ENCODE data around the gene ZNF81.
"Not testable (repeated sequence)": the region's sequence is repeated elsewhere in the genome, so short reads cannot be mapped to it uniquely, and the experiment has no call there.

Gene ZNF81

DNA sequence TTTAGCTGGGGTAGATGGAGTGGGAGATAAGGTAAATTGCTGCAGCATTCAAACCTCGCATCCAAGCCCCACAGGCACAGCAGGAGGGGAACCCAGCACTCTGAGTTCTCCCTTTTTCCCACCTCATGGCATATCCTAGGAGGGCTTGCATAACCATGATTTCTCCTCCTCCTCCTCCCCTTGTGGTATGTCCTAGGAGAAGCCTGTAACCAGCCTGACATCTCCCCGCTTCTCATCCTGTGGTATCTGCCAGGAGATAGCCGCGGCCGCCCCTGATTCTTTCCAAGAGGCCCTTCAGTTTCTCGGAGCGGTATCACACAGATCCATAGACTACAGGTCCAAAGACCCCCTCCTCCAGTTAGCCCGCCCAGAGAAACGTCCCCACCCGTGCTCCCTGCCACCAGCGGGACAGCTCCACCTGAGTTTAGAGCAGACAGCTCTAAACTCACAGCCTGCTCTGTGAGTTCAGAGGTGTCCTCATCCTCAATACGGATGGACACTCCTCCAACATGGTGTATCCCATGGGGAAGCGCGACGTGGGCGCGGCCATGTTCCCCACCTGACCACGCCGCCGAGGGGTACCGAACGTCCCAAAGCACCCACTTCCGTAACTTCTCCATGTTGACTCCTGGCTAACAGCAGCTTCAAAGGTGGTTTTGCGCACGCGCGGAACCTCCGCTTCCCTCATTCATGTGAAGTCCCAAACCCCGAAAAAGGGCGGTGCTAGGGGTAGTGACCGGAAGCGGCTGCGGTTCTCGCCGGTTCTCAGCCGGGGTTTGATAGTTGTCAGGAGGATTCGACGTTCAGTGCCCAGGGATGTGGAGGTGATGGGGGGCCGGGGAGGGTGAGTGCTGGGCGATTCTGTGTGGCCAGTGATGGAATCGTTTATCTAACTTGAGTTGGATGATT, at the start of gene ZNF81:
Gene ZNF81 (plus strand): TSS at position 739 of the 909 bp plus-strand sequence. CDS start 9,366 bp downstream, outside the sequence.
- DNase-seq, result peak; percentile 96

DNA sequence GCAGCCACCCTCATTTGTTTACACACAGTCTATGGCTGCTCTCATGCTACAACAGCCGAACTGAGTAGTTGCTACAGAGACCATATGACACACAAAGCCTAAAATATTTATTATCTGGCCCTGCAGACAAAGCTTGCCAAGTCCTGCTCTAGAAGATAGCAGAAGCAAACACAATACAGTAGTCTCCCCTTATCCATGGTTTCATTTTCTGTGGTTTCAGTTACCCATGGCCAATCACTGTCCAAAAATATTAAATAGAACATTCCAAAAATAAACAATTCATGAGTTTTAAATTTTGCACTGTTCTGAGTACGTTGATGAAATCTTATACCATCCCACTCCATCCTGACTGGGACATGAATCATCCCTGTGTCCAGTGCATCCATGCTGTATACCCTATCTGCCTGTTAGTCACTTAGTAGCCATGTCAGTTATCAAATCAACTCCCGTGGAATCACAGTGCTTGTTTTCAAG, 40.2 kb upstream of the ZNF81 start:
- DNase-seq, result peak; percentile 81

DNA sequence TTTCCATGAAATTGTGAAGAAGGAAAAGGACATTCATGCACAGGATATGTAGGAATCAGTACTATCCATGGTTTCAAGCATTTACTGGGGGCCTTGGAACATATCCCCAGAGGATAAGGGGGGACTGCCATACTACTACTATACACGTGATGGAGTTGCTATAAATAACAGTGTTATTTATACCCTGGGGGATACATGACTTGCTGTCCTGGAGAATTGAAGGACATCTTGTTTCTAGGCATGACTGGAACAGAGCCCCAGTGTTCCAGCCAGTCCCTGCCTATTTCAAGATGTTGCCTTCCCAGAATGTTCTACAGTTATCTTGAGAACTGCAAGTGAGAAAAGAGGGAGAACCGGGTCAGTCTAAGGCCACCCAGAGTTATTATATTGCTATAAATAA, 39.6 kb upstream of the ZNF81 start:
- DNase-seq, result no peak

DNA sequence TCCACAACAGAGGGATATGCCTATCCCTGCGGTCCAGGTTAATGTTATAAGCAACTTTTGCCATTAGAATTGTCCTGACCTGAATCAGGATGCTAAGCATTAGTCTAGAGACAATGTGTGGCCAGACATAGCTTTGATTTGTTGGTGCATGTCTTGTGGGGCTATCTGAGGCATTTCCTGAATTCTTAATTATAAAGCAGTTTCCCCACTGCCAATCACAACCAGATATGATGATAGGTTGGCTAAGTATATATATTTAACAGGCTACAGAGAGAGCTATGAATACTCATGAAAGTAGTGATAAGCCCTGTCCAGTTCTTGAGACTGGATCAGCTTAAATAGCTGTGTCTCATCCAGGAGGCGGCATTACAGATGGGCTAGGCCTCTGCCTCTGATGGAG, 37.8 kb upstream of the ZNF81 start:
- no peak for DNase-seq

DNA sequence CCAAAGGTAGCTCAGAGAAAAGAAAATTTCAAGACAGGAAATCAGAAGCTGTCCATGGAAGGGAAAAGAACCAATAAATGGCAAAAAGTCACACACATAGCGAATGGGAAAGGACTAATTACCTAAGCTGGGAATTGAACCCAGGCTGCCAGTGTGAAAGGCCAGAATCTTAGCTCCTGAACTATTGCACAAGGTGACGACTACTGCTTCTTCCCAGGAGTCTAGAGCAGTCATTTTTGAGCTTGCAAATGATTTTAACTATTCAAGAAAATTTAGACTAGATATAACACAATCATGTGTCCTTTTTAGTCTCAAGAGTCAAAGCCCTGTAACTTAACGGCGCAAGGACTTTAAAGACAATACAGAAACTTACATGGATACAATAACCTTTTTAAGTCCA, 34.1 kb upstream of the ZNF81 start:
- no peak for DNase-seq

DNA sequence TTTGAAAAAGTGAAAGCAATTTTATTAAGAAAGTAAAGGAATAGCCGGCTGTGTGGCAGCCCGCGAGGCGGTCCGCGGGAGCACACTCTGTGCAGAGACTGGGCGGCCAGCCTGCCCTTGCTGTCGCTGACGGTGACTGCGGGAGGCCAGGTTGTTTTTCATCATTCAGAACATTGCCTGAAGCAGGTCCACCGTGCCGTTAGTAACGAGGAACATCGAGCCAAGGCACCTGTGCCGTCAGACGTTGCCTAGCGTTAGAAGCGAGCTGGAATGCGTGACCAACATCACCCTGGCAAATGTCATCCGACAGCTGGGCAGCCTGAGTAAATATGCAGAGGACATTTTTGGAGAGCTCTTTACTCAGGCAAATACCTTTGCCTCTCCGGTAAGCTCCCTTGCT, 33.6 kb upstream of the ZNF81 start:
- DNase-seq, result not testable (repeated sequence)

DNA sequence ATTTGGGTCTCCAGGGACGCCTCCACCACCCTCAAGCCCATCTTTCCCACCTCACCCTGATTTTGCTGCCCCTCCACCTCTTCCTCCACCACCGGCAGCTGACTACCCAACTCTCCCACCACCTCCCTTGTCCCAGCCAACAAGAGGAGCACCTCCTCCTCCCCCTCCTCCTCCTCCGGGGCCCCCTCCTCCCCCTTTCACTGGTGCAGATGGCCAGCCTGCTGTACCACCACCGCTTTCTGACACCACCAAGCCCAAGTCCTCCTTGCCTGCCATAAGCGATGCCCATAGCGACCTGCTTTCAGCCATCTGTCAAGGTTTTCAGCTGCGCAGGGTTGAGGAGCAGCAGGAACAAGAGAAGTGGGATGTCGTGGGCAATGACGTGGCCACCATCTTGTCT, 32.4 kb upstream of the ZNF81 start:
- DNase-seq, result no peak

DNA sequence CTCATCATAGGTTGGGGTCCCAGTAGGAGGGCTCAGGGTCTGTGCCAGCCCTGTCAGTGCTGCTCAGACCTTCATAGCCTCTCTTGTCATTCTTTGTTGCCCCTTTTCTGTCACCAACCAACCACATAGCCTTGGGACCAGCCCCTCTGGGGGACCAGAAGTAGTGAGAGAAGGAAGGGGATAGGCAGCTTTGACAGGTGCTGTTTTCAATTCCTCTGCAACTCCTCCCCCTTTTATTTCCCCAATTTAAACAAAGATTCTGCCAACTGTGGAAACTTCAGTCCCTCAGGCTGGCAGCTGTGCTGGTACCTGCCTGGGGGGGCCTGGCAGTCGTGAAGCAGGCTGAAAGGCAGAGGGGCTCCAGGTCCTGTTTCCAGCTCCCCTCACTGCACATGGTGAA, 30.9 kb upstream of the ZNF81 start:
- not testable (repeated sequence) for DNase-seq

DNA sequence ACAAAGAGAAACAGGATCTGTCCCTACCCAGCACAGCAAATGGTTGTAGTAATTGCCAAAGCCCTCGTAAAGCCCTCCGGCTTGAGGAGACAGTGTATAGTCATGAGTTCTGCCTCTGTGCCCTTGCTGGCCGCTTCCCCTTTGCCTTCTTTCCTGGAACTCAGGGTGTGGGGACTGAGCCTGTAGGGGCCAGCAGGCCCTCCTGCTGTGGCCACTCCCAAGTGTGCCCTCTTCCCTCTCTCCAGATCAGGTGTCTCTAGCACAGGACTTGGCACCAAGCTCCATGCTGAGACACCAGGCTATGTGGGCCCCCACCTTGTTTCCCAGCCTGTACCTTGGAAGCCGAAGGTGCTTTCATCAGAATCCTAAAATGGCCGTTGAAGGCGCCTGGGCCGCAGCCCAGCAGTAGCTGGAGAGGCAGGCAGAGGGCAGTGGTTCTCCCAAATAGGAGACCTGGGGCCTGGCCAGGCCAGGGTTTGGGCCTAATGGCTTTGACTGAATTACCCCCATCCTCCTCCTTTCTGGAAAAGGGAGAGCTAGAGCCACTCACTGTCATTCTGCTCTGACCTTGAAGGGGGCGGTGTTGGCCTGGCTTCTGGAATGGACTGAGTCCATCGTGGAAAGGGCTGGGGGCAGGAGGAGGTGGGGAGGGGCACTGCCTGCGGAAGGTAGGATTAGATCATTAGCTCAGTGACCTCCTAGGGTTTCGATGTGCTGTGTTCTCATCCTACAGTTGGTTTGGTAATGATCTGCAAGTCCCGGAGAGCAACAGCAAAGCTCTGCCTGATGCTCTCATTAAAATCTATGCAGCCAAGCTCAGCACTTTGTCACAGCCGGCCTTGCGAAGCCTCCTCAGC, 30.1 kb upstream of the ZNF81 start:
- DNase-seq, result not testable (repeated sequence)

DNA sequence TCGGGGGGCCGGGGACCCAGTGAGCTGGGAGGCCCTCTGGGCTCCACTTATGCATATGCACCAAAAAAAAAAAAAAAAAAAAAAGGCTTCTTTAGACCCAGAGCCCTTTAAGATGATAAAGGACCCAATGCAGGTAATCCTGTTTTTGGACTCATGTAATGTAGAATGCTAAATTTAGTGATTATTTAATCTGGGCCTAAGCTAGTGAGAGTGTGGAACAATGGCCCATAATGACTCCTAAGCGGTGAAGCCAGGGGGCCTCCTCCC, 29.5 kb upstream of the ZNF81 start:
- DNase-seq, result not testable (repeated sequence)

DNA sequence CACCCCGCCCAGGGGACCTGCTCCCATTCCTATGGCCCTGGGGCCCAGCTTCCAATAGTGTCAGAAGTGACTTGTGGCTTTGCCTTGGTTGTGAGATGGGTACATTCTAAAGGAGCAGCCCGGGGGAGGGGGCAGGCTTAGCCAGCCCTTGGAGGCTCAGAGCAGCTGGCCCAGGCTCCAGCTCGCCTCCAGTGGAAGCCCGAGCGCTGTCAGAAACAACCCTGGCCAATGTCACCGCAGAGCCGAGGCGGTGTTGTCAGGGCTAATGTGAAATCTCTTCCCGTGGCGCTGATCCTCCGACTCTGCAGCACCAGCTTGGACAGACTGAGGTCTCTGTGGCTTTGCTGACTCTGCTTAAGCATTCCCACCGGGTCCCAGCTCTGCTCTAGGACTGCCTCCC, 29.2 kb upstream of the ZNF81 start:
- no peak for DNase-seq

DNA sequence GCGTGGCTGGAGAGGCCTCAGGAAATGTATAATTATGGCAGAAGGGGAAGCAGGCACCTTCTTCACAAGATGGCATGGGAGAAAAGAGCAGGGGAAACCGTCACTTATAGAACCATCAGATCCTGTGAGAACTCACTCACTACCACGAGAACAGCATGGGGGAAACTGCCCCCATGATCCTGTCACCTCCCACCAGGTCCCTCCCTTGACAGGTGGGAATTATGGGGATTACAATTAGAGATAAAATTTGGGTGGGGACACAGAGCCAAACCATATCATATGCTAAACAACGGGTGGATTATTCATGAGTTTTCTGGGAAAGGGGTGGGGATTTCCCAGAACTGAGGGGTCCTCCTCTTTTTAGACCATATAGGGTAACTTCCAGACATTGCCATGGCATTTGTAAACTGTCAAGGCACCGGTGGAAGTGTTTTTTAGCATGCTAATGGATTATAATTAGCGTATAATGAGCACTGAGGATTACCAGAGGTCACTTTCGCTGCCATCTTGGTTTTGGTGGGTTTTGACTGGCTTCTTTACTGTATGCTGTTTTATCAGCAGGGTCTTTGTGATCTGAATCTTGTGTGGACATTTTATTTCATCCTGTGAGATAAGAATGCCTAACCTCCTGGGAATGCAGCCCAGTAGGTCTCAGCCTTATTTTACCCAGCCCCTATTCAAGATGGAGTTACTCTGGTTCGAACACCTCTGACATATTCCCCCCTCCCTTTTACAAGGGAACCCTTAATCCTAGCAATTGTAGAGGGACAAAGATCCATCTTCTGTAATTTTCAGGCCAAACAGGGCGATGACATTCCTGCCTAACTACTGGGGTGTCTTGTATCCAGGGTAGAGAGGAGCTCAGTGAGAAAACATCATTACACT, 27.6 kb upstream of the ZNF81 start:
- peak; percentile 51 for DNase-seq

DNA sequence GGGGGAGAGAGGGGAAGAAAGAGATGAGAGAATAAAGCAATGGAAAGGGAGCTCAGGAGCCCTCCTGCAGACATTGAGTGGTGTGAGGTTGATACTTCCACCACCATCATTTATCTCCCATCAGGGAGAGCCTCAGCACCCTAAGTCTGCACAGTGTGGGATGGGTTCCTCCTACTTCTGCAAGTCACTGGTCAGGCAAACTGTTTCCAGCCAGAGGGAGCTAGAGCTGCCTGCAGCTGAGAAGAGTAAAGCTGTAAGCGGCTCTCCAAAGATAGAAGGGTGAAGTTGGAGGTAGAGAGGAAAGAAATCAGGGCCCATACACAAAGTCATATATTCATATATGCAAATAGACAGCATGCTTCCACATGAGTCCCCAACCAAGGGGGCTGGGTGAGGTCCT, 21.9 kb upstream of the ZNF81 start:
- peak; percentile 70 for DNase-seq

DNA sequence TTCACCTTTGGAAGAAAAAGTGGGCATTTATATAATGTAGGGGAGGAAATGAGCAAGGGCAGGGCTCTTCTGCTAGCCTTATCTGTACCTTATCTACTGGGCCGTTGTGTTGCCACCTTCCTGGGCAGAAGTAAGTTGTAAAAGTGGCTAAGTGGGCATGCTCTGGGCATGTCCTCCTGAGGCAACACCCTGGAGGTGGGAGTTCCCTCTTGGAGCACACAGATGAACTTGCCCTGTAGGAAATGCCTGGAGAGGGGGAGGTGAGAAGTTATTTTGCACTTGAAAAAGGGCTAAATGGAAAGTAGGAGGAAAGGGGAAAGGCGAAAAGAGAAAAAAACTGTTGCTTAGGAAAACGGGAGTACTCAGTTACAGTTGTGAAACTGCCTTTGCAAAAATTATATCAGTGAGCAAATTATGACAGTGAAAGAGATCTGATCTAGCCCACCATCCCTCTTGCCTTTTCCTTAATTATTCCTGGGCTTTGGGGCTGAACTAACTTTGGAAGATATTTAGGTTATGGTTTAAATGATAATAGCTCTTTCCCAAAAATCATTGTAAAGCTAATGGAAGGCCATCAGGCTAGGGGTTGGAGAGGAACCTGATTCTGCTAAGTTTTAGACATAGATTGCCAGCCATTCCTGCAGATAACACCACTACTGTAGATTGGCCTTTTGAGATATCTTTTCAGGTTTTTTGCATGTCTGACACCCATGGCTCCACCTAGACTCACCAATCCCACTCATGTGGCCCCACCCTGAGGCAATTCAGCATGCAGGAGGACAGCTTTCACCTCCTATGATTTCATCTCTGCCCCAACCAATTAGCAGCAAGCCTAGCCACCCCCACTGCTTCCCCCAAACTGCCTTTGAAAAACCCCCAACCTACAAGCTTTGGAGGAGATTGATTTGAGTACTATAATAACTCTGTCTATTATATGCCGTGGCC, 20.5 kb upstream of the ZNF81 start:
- DNase-seq, result peak; percentile 79

DNA sequence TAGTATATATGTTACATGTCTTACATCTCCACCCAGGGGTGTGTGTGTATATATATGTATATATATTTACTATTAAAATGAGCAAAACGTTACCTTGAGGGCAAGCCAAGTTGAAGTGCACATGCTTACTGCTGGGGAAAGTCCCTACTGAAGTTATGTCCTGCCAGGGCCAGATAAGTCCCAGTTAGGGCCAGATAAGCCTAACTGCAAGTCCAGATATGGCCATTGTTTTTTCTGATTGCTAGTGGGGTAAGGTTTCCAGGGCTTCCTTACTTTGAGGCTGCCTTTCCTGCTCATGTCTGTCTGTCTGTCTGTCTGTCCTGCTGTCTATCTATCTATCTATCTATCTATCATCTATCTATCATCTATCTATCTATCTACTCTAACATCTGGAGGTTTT, 19.3 kb upstream of the ZNF81 start:
- DNase-seq, result peak; percentile 89

DNA sequence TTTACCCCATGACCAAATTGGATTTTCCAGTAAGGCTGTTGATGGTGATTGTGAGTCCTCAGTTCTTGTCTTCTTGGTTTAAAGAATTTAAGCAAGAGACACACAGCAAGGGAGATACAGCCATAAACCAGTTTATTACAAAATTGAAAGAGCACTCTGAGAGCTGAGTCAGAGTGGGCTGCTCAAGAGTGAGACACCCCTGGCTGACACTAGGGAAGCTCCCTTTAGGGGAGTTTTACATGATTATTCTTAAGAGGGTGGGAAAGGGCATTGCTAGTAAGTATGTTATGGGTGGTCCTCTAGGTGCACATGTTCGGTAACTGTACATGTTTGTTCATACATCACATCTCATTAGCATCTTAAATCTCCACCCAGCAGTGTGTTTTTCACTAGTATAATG, 18.8 kb upstream of the ZNF81 start:
- DNase-seq, result no peak

DNA sequence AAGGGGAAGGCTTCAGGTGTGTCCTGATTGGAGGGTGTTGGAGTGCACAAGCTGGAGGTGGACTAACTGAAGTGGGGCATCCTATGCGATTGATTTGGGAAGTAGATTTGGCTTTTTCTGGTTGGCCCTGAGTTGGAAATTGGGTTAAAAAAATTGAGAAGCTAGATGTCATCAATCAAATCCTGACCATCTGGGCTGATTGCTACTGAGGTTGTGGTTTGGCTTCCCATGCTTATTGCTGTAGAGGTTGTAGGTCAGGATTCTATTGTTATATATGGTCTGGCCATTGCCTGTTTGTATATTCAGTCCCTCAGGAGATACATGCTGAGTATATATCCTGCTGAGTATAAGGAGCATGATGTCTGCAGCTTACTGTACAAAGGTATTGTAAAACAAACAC, 7.7 kb upstream of the ZNF81 start:
- no peak for DNase-seq

DNA sequence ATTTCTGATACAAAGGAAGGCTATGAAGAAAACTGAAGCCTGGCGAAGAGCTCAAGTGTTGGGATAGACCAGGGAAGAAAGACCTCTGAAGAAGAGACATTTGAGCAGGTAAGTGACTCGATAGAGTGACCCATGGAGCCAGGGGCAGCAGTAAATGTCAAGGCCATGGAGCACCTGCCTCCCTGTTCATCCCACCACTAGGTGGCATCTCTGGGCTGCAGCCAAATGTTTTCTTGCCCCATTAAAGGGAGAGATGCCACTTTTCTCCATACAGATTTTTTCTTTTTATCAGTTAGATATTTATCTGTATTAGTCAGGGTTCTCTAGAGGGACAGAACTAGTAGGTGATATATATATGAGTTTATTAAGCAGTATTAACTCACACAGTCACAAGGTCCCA, 4.9 kb upstream of the ZNF81 start:
- peak; percentile 71 for DNase-seq

DNA sequence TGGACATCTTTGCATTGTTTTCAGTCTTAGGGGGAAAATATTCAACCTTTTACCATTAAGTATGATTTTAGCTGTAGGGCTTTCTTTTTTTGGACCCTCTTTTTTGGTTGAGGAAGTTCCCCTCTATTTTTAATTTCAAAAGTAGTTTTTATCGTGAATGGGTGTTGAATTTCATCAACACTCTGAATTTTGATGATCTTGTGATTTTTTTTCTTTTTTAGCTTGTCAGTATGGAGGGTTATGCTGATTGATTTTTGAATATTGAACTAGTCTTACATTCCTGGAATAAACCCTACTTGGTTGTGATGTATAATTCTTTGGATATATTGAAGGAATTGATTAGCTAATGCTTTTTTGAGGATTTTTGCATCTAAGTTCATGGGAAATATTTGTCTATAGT, 1.7 kb downstream of the ZNF81 start:
- DNase-seq, result no peak

DNA sequence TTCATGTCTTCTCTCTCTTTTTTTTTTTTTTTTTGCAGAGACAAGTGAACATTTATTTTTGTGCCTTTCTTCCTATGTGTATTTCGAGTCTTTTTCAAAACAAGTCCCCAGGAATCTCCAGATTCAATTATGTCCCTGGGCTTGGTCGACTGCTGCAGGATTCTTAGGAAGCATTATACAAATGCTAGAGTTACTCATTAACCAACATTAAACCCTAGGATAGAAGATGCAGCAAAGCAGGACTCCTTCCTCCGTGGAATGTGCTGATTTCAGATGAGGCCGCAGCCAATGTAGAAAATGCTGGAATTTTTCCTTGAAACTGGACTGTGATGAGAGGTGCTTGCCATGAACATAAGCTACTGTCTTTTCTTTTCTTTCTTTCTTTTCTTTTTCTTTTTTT, 3.4 kb downstream of the ZNF81 start:
- DNase-seq, result no peak

DNA sequence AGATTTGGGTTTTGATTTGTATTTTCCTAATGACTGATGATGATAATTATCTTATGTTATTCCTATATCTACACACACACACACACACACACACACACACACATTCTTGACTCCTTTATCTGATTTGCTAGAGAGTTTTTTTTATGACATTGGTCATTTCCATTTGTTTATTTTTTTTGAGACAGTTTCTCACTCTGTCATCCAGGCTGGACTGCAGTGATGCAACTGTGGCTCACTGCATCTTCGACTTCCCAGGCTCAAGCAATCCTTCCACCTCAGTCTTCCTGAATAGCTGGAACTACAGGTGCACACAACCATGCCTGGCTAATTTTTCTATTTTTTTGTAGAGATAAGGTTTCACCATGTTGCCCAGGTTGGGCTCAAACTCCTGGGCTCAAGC, 6.7 kb downstream of the ZNF81 start:
- DNase-seq, result no peak

DNA sequence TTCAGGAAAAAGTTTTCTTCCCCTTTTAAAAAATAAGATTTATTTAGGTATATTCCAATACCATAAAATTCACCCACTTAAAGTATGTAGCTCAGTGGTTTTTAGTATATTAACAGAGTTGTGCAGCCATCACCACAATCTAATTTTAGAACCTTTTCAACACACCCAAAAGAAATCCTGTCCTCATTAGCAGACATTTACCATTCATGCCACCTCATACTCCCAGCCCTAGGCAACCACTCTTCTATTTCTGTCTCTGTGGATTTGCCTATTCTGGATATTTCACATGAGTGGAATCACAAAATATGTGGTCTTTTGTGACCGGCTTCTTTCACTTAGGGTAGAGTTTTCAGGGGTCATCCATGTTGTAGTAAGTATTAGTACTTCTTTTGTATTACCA, 7.4 kb downstream of the ZNF81 start:
- DNase-seq, result no peak
